SH-SY5Y (cell line): ENCODE results near the gene TCF23.

Source experiments
- GATA2 ChIP-seq: IDR thresholded peaks from 2 replicates; pipeline ENCODE4 v1.6.1; 2011; ENCODE audit warnings: mild to moderate bottlenecking, low read depth, low read length
- GATA3 ChIP-seq: IDR thresholded peaks from 2 replicates; pipeline ENCODE4 v1.6.1; 2011; ENCODE audit warnings: low read depth, mild to moderate bottlenecking, low read length, moderate library complexity

GRCh38 chr2:27159271-27159670 is 10.5 kb downstream of the TCF23 start:
- TF ChIP-seq GATA2, result no peak
- no peak for TF ChIP-seq GATA3
